ENCODE measurements around the gene ZNF783.
"Not testable (repeated sequence)": the region's sequence is repeated elsewhere in the genome, so short reads cannot be mapped to it uniquely, and the experiment has no call there.

ZNF783 gene

GRCh38 chr7:149241696-149242095 is 20.3 kb upstream of the ZNF783 start:
- no peak for DNase-seq

GRCh38 chr7:149245244-149245643 is 16.8 kb upstream of the ZNF783 start:
- no peak for DNase-seq

- no peak for DNase-seq
Observed at GRCh38 chr7:149245744-149246143, 16.3 kb upstream of the ZNF783 start.

- DNase-seq: no peak
Observed at GRCh38 chr7:149248777-149249176, 13.2 kb upstream of the ZNF783 start.

GRCh38 chr7:149250151-149250550 is 11.8 kb upstream of the ZNF783 start:
- DNase-seq: not testable (repeated sequence)

GRCh38 chr7:149251518-149251917 is 10.5 kb upstream of the ZNF783 start:
- DNase-seq: not testable (repeated sequence)

GRCh38 chr7:149252378-149252777 is 9.6 kb upstream of the ZNF783 start:
- DNase-seq: no peak

- DNase-seq: no peak
Observed at GRCh38 chr7:149253665-149254064, 8.3 kb upstream of the ZNF783 start.

- no peak for DNase-seq
Observed at GRCh38 chr7:149254181-149254858, 7.7 kb upstream of the ZNF783 start.

GRCh38 chr7:149255174-149255573 is 6.8 kb upstream of the ZNF783 start:
- no peak for DNase-seq

GRCh38 chr7:149256568-149256967 is 5.4 kb upstream of the ZNF783 start:
- no peak for DNase-seq

- no peak for DNase-seq
Observed at GRCh38 chr7:149257146-149257545, 4.8 kb upstream of the ZNF783 start.

- no peak for DNase-seq
Observed at GRCh38 chr7:149261316-149261828, 624 bp upstream of the ZNF783 start.

GRCh38 chr7:149266451-149266850 is 4.5 kb downstream of the ZNF783 start:
- no peak for DNase-seq

- DNase-seq: no peak
Observed at GRCh38 chr7:149267733-149268132, 5.7 kb downstream of the ZNF783 start.

- not testable (repeated sequence) for DNase-seq
Observed at GRCh38 chr7:149274424-149274823, 12.4 kb downstream of the ZNF783 start.

GRCh38 chr7:149277871-149278270 is 15.9 kb downstream of the ZNF783 start:
- no peak for DNase-seq

GRCh38 chr7:149278396-149278795 is 16.4 kb downstream of the ZNF783 start:
- no peak for DNase-seq

- no peak for DNase-seq
Observed at GRCh38 chr7:149279111-149279743, 17.2 kb downstream of the ZNF783 start.

- DNase-seq: no peak
Observed at GRCh38 chr7:149280151-149280550, 18.2 kb downstream of the ZNF783 start.

- no peak for DNase-seq
Observed at GRCh38 chr7:149280661-149281507, 18.9 kb downstream of the ZNF783 start.

GRCh38 chr7:149281508-149282330 is 19.7 kb downstream of the ZNF783 start:
- DNase-seq: no peak

GRCh38 chr7:149282331-149282655 is 20.3 kb downstream of the ZNF783 start:
- no peak for DNase-seq
